MM.1S (cell line): ENCODE data around the gene NDUFA8.

ENCODE experiments used
- CTCF ChIP-seq: fragments of 300-600 bp; sonication (generic); IDR thresholded peaks from 2 replicates; pipeline ENCODE4 v1.5.1; 2016; ENCODE audit warnings: antibody characterized with exemption, low read length, mixed read lengths
- EZH2 ChIP-seq: fragments of 300-600 bp; sonication (generic); optimal IDR thresholded peaks from 2 replicates; pipeline ENCODE3; 2017; ENCODE audit warnings: low read depth, mild to moderate bottlenecking, antibody characterized with exemption, low read length, mixed read lengths

GRCh38 chr9:122197882-122198281, 38.3 kb upstream of the NDUFA8 start:
- TF ChIP-seq CTCF (no peak), EZH2 (no peak)
